Subcutaneous adipose tissue (tissue), 4 donors: ENCODE results near the gene ARSJ. TPM values are rescaled to one million over a fixed set of nuclear protein-coding genes. Genes with fewer than 3 reads are reported as not detected.

Source experiments
- total RNA-seq, 4 donors: library from RNA; depleted of rRNA; stranded (reverse); fragments of >200 nt; gene quantifications; one replicate each; pipeline ENCODE4 v1.1.0, GENCODE V29; 2016
- TF ChIP-seq, protein P1 (sequence below): fragments of 450-650 bp; IDR thresholded peaks from one replicate; pipeline ENCODE4 v1.5.1; 2016; ENCODE audit warnings: low read depth, mild to moderate bottlenecking, control low read depth, antibody characterized with exemption, moderate library complexity

Gene ARSJ
- total RNA-seq, 4 donors from 2014 or later: 0.75 to 1.2 (median 1.0) TPM

DNA sequence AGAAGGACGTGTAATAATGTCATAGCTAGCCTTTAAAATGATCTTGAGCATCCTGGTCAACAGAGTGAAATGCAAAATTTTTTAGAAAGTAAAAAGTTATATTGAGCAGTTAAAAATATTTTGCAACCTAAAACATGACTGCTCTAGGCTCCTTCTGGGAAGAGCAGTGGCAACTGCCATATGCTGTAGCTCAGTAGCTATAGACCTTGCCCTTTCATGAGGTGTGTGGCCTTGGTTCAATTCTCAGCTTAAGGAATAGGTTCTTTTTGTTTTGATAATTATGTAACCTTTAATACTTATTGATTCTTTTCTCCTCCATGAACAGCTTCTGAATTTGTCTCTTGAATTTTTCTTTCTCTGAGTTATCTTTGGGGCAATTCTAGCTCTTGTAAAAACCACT, 105.0 kb downstream of the ARSJ start:
- TF ChIP-seq, protein P1, sequence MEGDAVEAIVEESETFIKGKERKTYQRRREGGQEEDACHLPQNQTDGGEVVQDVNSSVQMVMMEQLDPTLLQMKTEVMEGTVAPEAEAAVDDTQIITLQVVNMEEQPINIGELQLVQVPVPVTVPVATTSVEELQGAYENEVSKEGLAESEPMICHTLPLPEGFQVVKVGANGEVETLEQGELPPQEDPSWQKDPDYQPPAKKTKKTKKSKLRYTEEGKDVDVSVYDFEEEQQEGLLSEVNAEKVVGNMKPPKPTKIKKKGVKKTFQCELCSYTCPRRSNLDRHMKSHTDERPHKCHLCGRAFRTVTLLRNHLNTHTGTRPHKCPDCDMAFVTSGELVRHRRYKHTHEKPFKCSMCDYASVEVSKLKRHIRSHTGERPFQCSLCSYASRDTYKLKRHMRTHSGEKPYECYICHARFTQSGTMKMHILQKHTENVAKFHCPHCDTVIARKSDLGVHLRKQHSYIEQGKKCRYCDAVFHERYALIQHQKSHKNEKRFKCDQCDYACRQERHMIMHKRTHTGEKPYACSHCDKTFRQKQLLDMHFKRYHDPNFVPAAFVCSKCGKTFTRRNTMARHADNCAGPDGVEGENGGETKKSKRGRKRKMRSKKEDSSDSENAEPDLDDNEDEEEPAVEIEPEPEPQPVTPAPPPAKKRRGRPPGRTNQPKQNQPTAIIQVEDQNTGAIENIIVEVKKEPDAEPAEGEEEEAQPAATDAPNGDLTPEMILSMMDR: no peak

DNA sequence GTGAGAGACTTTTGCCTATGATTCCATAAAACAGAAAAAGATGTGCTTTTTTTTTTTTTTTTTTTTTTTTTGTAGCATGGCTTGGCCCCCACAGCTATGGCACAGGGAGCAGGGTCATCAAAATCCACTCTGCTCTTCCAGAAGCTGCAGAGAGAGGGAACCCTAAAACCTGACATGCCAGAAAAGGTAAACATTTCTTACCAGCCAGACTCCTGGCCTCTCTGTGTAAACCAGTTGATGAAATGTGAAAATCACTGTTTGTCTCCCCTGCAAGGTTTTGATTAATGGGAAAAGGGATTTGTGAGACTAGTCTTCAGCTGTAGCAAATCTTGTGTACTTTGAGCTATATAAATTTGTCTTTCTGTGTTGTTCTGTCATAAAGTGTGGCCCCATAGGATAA, 105.9 kb downstream of the ARSJ start:
- TF ChIP-seq, protein P1: no peak

DNA sequence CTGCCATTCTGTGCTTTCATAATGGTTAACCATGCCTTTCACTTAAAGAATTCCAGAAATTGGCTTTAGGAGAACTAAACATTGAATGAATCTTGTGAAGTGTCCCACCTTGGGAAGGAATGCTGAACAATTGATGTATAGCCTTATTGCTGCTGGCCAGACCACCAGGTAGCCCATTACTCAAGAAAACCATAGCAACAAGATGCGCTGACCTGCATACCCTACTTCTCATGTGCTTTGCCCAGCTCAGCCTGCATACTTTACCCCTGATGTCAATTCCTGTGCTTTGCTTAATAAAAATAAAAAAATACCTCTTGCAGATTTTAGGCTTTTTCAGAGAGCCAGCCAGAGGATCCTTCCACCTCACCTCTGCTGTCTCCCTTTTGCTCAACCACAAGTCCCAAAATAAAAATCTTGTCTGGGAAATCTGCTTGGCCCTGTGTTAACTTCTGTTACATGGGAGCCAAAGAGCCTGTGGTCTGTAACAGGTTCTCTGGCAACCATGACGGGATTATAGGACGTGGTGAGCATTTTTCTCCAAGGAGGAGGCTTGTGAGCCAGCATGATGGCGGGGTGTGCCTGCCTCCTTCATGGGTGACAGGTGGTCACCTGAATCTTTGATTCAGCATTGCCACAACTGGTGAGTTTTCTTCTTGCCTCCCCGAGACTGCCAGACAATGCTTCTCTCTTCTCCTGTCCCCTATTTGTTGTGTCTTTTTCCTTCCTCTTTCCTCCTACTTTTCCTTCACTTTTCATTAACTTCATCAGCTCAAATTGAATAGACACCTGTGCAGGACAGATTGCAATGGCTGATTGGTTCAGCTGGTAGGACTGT, 106.8 kb downstream of the ARSJ start:
- TF ChIP-seq, protein P1: no peak

DNA sequence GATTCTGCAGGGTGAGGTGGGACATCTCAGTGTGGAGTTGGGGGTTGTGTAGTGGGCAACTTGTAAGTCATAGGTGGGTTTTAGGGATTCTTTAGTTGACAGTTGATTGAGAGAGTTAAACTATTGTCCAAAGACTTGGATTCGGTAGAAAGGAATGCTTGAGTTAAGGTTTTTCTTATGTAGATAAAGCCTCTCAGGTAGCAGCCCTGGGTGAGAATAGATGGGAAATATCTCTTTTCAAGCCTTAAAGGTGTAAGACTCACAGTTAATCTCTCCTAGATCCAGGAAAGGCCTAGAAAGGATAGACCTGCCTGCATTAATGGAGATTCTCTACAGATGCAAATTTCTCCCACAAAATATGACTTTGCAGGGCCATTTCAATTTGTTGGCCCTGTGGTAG, 108.4 kb downstream of the ARSJ start:
- TF ChIP-seq, protein P1: no peak

DNA sequence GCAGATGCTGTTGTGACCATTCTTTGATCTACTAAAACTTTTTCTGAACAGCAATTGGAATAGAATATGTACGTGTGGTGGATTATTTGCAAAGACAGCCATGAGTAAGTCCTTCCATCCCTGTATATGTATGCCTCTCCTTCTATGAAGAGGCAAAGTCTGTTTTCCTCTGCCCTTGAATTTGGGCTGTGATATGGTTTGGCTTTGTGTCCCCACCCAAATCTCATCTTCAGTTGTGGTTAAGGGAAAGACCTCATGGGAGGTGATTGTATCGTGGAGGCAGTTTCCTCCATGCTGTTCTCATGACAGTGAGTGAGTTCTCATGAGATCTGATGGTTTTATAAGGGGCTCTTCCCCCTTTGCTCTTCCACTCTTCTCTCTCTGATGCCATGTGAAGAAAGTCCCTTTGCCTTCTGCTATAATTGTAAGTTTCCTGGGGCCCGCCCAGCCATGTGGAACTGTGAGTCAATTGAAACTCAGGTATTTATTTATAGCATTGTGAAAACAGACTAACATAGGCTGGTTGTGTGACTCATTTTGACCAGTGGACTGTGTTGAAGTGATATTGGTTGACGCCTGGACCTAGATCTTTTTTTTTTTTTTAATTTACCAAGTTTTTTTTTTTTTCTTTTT, 109.6 kb downstream of the ARSJ start:
- TF ChIP-seq, protein P1: no peak

DNA sequence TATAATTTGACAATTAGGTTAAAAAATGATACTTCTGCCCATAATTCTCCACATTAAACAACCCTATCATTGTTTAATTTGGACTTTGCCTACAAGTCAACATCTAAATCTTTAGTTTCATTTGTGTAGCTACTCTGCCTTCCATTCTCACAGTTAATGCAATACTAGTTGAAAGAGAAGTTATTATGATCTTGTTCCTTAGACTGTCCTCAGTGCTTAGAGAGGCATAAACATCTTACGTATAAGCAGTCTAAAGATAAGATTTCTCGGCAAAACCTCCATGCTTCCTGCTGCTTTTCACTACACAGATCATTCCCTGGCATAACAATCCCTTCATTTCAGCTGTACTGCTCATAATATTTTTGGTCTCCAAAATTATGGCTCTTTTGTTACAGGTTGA, 112.8 kb downstream of the ARSJ start:
- TF ChIP-seq, protein P1: no peak

DNA sequence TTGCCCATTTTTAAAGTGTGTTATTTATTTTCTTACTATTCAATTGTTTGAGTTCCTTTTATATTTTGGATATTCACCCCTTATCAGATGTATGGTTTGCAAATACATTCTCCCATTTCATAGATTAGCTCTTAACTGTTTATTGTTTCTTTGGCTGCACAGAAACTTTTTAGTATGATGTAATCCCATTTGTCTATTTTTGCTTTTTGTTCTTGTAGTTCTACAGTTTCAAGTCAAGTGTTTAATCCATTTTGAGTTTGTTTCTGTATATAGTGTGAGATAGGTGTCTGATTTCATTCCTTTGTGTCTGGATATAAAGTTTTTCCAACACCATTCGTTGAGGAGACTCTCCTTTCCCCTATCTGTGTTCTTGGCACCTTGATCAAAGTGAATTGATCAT, 120.5 kb downstream of the ARSJ start:
- TF ChIP-seq, protein P1: no peak
